H1 (cell line): Measurements from ENCODE around the gene NOD2. TPM values are rescaled to one million over a fixed set of nuclear protein-coding genes. Genes with fewer than 3 reads are reported as not detected.

Source experiments
- ASH2L ChIP-seq: fragments of 200-600, 300-600 bp; sonication (generic); IDR thresholded peaks from one replicate; pipeline ENCODE4 v1.7.1; 2017; ENCODE audit warnings: low read length
- BRCA1 ChIP-seq: IDR thresholded peaks from 2 replicates; pipeline ENCODE4 v1.6.1; 2012; ENCODE audit warnings: low read depth, low read length, improper control_type of control experiment
- JUN ChIP-seq: IDR thresholded peaks from 2 replicates; pipeline ENCODE4 v1.6.1; 2011; ENCODE audit warnings: low read depth, mild to moderate bottlenecking, improper control_type of control experiment, low read length
- RXRA ChIP-seq: IDR thresholded peaks from 2 replicates; pipeline ENCODE4 v1.6.1; 2011; ENCODE audit warnings: low read depth, mild to moderate bottlenecking, low read length, moderate library complexity; ENCODE audit not compliant: insufficient read depth
- SP2 ChIP-seq: IDR thresholded peaks from 2 replicates; pipeline ENCODE4 v1.6.1; 2012; ENCODE audit warnings: mild to moderate bottlenecking, low read length, inconsistent platforms
- SUZ12 ChIP-seq: fragments of 200-600 bp; sonication (generic); IDR thresholded peaks from 2 replicates; pipeline ENCODE4 v1.6.1; 2012; ENCODE audit warnings: mild to moderate bottlenecking, inconsistent platforms, low read length, moderate library complexity, mixed read lengths
- TEAD4 ChIP-seq: IDR thresholded peaks from 2 replicates; pipeline ENCODE4 v1.6.1; 2012; ENCODE audit warnings: low read depth, low read length, inconsistent platforms, mixed read lengths
- polyA plus RNA-seq, 7 experiments: library from polyadenylated mRNA; depleted of rRNA in 3 of 7; stranded (reverse) in 5 of 7; unstranded in 2 of 7; fragments of >200 nt in 5 of 7; fragments of 200-250 nt in 2 of 7; gene quantifications; 1 replicate in 5 of 7; 2 replicates in 1 of 7; 4 replicates in 1 of 7; pipeline versions ENCODE4 v1.2.1 to v1.2.3, GENCODE V29; 2011 to 2013; ENCODE audit warnings: missing spikeins in 2 of 7, mixed read lengths in 2 of 7
- total RNA-seq: library from RNA; stranded (reverse); fragmentation: NEBNext Ultra II Directional; extraction: Animal tissue kit (Norgen Biotek cat#: 25700); gene quantifications from 2 replicates; pipeline ENCODE4 v1.2.1, GENCODE V29; 2021
- TF ChIP-seq, protein P1 (sequence below): fragments of 300-600 bp; sonication (generic); IDR thresholded peaks from 2 replicates; pipeline ENCODE4 v1.7.1; 2012; ENCODE audit warnings: low read length, moderate library complexity, mild to moderate bottlenecking, inconsistent platforms; ENCODE audit not compliant: insufficient replicate concordance
- TF ChIP-seq, protein P2 (sequence below): IDR thresholded peaks from 2 replicates; pipeline ENCODE4 v1.6.1; 2012; ENCODE audit warnings: inconsistent platforms

Gene NOD2
- total and polyA plus RNA-seq, 2 of the 8 experiments (the other 6 are each of a cell fraction or from before 2014, with no cell fraction given): 0.37 to 0.42 TPM

DNA sequence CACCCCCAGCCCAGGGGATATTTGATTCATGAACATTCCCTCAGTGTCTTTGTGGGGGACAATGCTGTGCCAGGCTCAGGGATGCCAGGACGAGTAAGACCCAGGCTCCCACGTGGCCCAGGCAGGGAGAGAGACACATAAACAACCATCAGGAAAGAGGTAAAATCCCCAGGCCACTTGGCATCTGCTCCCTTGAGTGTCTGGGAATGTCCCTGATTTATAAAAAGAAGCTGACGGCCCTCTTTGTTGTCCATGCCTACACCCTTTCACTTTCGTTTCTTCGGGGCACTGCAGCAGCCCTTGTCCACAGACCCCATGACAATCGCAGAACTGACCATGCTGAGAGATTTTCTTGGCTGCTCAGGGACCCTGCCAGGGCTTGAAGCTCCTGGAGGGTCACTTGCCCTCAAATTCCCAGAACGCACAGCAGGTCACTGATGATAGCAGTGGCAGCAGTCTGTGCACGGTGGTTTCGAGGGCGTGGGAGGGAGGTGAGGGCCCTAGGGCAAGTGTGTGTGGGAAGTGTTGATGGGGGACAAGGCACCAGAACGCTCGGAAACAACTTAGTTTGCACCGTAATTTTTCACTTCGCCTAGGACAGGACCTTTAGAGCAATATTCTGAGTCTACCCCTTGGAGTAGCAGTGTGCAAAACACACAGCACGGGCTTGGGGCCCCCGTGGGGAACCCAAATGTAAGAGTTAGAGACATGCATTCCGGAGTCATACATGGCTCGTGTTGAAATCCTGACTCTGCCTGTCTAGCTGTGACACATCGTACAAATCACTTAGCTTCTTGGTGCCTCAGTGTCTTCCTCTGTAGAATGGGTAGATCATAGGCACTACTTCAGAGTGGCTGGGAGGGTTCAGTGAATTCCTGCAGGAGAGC lies 4.7 kb downstream of the NOD2 start (continued):
- TF ChIP-seq, protein P1, sequence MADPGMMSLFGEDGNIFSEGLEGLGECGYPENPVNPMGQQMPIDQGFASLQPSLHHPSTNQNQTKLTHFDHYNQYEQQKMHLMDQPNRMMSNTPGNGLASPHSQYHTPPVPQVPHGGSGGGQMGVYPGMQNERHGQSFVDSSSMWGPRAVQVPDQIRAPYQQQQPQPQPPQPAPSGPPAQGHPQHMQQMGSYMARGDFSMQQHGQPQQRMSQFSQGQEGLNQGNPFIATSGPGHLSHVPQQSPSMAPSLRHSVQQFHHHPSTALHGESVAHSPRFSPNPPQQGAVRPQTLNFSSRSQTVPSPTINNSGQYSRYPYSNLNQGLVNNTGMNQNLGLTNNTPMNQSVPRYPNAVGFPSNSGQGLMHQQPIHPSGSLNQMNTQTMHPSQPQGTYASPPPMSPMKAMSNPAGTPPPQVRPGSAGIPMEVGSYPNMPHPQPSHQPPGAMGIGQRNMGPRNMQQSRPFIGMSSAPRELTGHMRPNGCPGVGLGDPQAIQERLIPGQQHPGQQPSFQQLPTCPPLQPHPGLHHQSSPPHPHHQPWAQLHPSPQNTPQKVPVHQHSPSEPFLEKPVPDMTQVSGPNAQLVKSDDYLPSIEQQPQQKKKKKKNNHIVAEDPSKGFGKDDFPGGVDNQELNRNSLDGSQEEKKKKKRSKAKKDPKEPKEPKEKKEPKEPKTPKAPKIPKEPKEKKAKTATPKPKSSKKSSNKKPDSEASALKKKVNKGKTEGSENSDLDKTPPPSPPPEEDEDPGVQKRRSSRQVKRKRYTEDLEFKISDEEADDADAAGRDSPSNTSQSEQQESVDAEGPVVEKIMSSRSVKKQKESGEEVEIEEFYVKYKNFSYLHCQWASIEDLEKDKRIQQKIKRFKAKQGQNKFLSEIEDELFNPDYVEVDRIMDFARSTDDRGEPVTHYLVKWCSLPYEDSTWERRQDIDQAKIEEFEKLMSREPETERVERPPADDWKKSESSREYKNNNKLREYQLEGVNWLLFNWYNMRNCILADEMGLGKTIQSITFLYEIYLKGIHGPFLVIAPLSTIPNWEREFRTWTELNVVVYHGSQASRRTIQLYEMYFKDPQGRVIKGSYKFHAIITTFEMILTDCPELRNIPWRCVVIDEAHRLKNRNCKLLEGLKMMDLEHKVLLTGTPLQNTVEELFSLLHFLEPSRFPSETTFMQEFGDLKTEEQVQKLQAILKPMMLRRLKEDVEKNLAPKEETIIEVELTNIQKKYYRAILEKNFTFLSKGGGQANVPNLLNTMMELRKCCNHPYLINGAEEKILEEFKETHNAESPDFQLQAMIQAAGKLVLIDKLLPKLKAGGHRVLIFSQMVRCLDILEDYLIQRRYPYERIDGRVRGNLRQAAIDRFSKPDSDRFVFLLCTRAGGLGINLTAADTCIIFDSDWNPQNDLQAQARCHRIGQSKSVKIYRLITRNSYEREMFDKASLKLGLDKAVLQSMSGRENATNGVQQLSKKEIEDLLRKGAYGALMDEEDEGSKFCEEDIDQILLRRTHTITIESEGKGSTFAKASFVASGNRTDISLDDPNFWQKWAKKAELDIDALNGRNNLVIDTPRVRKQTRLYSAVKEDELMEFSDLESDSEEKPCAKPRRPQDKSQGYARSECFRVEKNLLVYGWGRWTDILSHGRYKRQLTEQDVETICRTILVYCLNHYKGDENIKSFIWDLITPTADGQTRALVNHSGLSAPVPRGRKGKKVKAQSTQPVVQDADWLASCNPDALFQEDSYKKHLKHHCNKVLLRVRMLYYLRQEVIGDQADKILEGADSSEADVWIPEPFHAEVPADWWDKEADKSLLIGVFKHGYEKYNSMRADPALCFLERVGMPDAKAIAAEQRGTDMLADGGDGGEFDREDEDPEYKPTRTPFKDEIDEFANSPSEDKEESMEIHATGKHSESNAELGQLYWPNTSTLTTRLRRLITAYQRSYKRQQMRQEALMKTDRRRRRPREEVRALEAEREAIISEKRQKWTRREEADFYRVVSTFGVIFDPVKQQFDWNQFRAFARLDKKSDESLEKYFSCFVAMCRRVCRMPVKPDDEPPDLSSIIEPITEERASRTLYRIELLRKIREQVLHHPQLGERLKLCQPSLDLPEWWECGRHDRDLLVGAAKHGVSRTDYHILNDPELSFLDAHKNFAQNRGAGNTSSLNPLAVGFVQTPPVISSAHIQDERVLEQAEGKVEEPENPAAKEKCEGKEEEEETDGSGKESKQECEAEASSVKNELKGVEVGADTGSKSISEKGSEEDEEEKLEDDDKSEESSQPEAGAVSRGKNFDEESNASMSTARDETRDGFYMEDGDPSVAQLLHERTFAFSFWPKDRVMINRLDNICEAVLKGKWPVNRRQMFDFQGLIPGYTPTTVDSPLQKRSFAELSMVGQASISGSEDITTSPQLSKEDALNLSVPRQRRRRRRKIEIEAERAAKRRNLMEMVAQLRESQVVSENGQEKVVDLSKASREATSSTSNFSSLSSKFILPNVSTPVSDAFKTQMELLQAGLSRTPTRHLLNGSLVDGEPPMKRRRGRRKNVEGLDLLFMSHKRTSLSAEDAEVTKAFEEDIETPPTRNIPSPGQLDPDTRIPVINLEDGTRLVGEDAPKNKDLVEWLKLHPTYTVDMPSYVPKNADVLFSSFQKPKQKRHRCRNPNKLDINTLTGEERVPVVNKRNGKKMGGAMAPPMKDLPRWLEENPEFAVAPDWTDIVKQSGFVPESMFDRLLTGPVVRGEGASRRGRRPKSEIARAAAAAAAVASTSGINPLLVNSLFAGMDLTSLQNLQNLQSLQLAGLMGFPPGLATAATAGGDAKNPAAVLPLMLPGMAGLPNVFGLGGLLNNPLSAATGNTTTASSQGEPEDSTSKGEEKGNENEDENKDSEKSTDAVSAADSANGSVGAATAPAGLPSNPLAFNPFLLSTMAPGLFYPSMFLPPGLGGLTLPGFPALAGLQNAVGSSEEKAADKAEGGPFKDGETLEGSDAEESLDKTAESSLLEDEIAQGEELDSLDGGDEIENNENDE: no peak
- TF ChIP-seq SUZ12: no peak
- TF ChIP-seq, protein P2, sequence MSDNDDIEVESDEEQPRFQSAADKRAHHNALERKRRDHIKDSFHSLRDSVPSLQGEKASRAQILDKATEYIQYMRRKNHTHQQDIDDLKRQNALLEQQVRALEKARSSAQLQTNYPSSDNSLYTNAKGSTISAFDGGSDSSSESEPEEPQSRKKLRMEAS: no peak
- TF ChIP-seq RXRA: no peak
- TF ChIP-seq JUN: no peak
- no peak for TF ChIP-seq TEAD4
- TF ChIP-seq BRCA1: no peak
- TF ChIP-seq SP2: no peak
- no peak for TF ChIP-seq ASH2L
